Endothelial cell of umbilical vein (primary cell): Measurements from ENCODE around the gene MTHFR. TPM values are rescaled to one million over a fixed set of nuclear protein-coding genes. Genes with fewer than 3 reads are reported as not detected.

ENCODE experiments used
- BruUV-seq: library from RNA; stranded (reverse); fragments of 400-500 nt; replicated peaks from 2 replicates; lab custom pipeline; 2021; lab: Mats Ljungman, UMichigan
- CTCF ChIA-PET: fragments of 300-600, 350-600 bp; sonication (Branson Sonifier 250); formaldehyde crosslinking; loops from one replicate; lab custom pipeline; 2021; ENCODE audit warnings: antibody characterized with exemption, inconsistent platforms; lab: Charles Lee
- POLR2A ChIA-PET: fragments of 300-600, 350-600 bp; sonication (Branson Sonifier 250); formaldehyde crosslinking; loops from one replicate; lab custom pipeline; 2021; ENCODE audit warnings: antibody characterized with exemption, inconsistent platforms; lab: Charles Lee
- DNase-seq: peaks from one replicate; pipeline ENCODE4 v3.0.0-alpha.2; 2011; ENCODE audit warnings: low read depth, low spot score
- FAIRE-seq: peaks from 2 replicates; lab custom pipeline; 2011; peaks lifted over from hg19 to GRCh38; lab: Jason Lieb, UNC
- H2AFZ ChIP-seq: 2 replicates; pipeline ENCODE4 v1.6.0; 2012; ENCODE audit warnings: low read depth, low read length, control low read depth, inconsistent platforms
- H3K27ac ChIP-seq: 2 replicates; pipeline ENCODE4 v1.5.1; 2011; ENCODE audit warnings: low read depth, mild to moderate bottlenecking, control low read depth, low read length, moderate library complexity; ENCODE audit not compliant: insufficient read depth
- H3K27me3 ChIP-seq, 2 experiments: 2 replicates each; pipeline versions ENCODE4 v1.6.0 to v1.6.1; 2011; ENCODE audit warnings: low read length in 2 of 2, mixed read lengths in 1 of 2; ENCODE audit not compliant: control insufficient read depth in 2 of 2, insufficient read depth in 2 of 2
- H3K36me3 ChIP-seq, 2 experiments: 2 replicates in 1 of 2; 3 replicates in 1 of 2; pipeline ENCODE4 v1.5.1; 2011; ENCODE audit warnings: low read length in 2 of 2, mild to moderate bottlenecking in 1 of 2, moderate library complexity in 1 of 2; ENCODE audit not compliant: control insufficient read depth in 2 of 2, insufficient read depth in 2 of 2; ENCODE audit errors: extremely low read depth in 1 of 2
- H3K4me1 ChIP-seq: 3 replicates; pipeline ENCODE4 v1.5.1; 2011; ENCODE audit warnings: mild to moderate bottlenecking, low read length; ENCODE audit not compliant: control insufficient read depth, insufficient read depth; ENCODE audit errors: extremely low read depth
- H3K4me2 ChIP-seq: 2 replicates; pipeline ENCODE4 v1.6.1; 2011; ENCODE audit warnings: low read length, control low read depth, mixed read lengths; ENCODE audit not compliant: insufficient read depth
- H3K4me3 ChIP-seq, 3 experiments: fragments of 200-600 bp in 1 of 3; sonication (generic), shearing (Covaris generic) in 1 of 3; replicated peaks in 1 of 3; 2 replicates each; pipeline ENCODE4 v1.5.1; 2011 to 2016; ENCODE audit warnings: control low read depth in 3 of 3, low read length in 3 of 3, mild to moderate bottlenecking in 2 of 3, inconsistent platforms in 1 of 3, low read depth in 1 of 3, moderate library complexity in 1 of 3; ENCODE audit not compliant: insufficient read depth in 1 of 3
- H3K79me2 ChIP-seq: 2 replicates; pipeline ENCODE4 v1.6.0; 2012; ENCODE audit warnings: low read length, inconsistent platforms; ENCODE audit not compliant: control insufficient read depth, insufficient read depth
- H3K9ac ChIP-seq: replicated peaks from 2 replicates; pipeline ENCODE3; 2011; ENCODE audit warnings: low read length, control low read depth; ENCODE audit not compliant: insufficient read depth; ENCODE audit errors: extremely low read depth
- H3K9me1 ChIP-seq: replicated peaks from 3 replicates; pipeline ENCODE4 v1.6.0; 2011; ENCODE audit warnings: mild to moderate bottlenecking, low read length; ENCODE audit not compliant: control insufficient read depth, insufficient read depth; ENCODE audit errors: extremely low read depth
- H3K9me3 ChIP-seq: replicated peaks from 2 replicates; pipeline ENCODE4 v1.5.1; 2012; ENCODE audit warnings: low read length, inconsistent platforms; ENCODE audit not compliant: control insufficient read depth, insufficient read depth
- H4K20me1 ChIP-seq: replicated peaks from 2 replicates; pipeline ENCODE3; 2011; ENCODE audit warnings: mild to moderate bottlenecking, low read length; ENCODE audit not compliant: control insufficient read depth, insufficient read depth; ENCODE audit errors: extremely low read depth
- EZH2 ChIP-seq: IDR thresholded peaks from 2 replicates; pipeline ENCODE4 v1.6.1; 2012; ENCODE audit warnings: borderline replicate concordance, low read depth, mild to moderate bottlenecking, moderate library complexity, low read length, inconsistent platforms; ENCODE audit not compliant: severe bottlenecking
- FOS ChIP-seq: IDR thresholded peaks from 2 replicates; pipeline ENCODE4 v1.6.1; 2011; ENCODE audit warnings: mild to moderate bottlenecking, low read length, moderate library complexity, borderline replicate concordance; ENCODE audit not compliant: insufficient read depth
- GATA2 ChIP-seq: IDR thresholded peaks from 2 replicates; pipeline ENCODE4 v1.7.0; 2011; ENCODE audit warnings: low read depth, mild to moderate bottlenecking, moderate library complexity, mixed read lengths, low read length; ENCODE audit not compliant: insufficient read length, insufficient read depth
- JUN ChIP-seq: IDR thresholded peaks from 2 replicates; pipeline ENCODE4 v1.6.1; 2011; ENCODE audit warnings: borderline replicate concordance, low read depth; ENCODE audit not compliant: insufficient read length, insufficient read depth
- MYC ChIP-seq: IDR thresholded peaks from one replicate; pipeline ENCODE4 v1.6.1; 2011; ENCODE audit warnings: mild to moderate bottlenecking, low read depth, low read length
- POLR2A ChIP-seq: IDR thresholded peaks from 2 replicates; pipeline ENCODE4 v1.6.1; 2012; ENCODE audit warnings: low read depth, mild to moderate bottlenecking, control low read depth, low read length
- POLR2AphosphoS5 ChIP-seq: IDR thresholded peaks from 2 replicates; pipeline ENCODE4 v1.6.1; 2012; ENCODE audit warnings: low read depth, mild to moderate bottlenecking, control low read depth, low read length, moderate library complexity; ENCODE audit not compliant: insufficient read depth
- dilution Hi-C: fragments of 300-500 bp; cut with MboI; formaldehyde crosslinking; loops from one replicate; pipeline ENCODE4 v1.15.0; 2019; ENCODE audit warnings: low sequenced_read_pairs; ENCODE audit not compliant: extremely low pct_ligation_motif_present
- intact Hi-C: fragments of 100-400 bp; cut with micrococcal nuclease; formaldehyde crosslinking; loops from one replicate; pipeline ENCODE4 v1.10.0; 2022
- polyA plus RNA-seq, 4 experiments: library from polyadenylated mRNA; depleted of rRNA in 3 of 4; stranded (reverse) in 3 of 4; unstranded in 1 of 4; fragments of >200 nt; gene quantifications; 2 replicates each; pipeline versions ENCODE4 v1.2.1 to v1.2.3, GENCODE V29; 2011 to 2012; ENCODE audit warnings: missing spikeins in 1 of 4
- total RNA-seq: library from RNA; stranded (reverse); gene quantifications from 2 replicates; pipeline ENCODE4 v1.2.3, GENCODE V29; 2021
- TF ChIP-seq, protein P1 (sequence below): IDR thresholded peaks from 2 replicates; pipeline ENCODE4 v1.6.1; 2011; ENCODE audit not compliant: insufficient read depth, insufficient read length
- TF ChIP-seq, protein P2 (sequence below), 2 donors: IDR thresholded peaks; 1 replicate in 1 of 2; 2 replicates in 1 of 2; pipeline ENCODE4 v1.5.1; 2011; ENCODE audit warnings: low read length in 2 of 2, mild to moderate bottlenecking in 2 of 2, moderate library complexity in 2 of 2, control low read depth in 1 of 2, inconsistent platforms in 1 of 2, low read depth in 1 of 2; ENCODE audit not compliant: insufficient read depth in 1 of 2; ENCODE audit errors: extremely low read depth in 1 of 2

Gene MTHFR
- total and polyA plus RNA-seq, 2 donors (not counting 3 experiments of a cell fraction or from before 2014, with no cell fraction given) = 13.8 to 25.3 TPM

DNA sequence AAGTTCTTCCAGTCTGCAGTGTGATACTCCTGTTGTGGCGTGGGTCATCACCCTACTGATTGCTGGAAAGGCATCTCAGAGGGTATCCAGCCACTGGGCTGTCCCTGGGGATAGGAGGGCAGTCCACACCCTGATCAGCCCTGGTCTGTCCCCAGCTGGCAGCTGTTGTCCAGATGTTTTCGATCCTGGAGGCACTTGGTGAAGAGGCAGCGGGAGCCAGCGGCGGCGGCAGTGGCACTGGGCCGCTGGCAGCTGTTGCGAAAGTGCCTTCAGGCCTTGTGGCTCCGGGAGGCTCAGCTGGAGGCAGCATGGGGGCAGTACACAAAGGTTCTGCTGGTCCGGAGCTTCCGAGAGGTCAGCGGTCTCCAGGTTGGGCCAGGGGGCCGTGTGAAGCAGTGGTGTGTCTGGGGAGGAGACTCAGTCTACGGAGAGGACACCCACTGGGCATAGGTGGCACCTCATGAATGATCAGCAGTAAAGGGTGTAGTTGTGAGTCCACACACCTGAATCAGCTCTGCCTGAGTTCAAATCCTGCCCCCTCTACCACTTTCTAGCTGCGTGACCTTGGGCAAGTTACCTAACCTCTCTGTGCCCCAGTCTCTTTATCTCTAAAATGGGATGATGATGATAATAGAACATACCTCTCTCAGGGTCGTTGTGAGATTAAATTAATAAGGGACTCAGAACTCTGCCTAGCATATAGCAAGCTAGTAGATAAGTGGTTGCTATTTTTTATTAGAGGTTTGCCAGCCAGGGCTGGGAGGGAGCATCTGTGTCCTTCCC is 37.7 kb downstream of the MTHFR start:
- TF ChIP-seq, protein P1, sequence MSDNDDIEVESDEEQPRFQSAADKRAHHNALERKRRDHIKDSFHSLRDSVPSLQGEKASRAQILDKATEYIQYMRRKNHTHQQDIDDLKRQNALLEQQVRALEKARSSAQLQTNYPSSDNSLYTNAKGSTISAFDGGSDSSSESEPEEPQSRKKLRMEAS = no peak
- TF ChIP-seq POLR2A = no peak
- TF ChIP-seq, protein P2, sequence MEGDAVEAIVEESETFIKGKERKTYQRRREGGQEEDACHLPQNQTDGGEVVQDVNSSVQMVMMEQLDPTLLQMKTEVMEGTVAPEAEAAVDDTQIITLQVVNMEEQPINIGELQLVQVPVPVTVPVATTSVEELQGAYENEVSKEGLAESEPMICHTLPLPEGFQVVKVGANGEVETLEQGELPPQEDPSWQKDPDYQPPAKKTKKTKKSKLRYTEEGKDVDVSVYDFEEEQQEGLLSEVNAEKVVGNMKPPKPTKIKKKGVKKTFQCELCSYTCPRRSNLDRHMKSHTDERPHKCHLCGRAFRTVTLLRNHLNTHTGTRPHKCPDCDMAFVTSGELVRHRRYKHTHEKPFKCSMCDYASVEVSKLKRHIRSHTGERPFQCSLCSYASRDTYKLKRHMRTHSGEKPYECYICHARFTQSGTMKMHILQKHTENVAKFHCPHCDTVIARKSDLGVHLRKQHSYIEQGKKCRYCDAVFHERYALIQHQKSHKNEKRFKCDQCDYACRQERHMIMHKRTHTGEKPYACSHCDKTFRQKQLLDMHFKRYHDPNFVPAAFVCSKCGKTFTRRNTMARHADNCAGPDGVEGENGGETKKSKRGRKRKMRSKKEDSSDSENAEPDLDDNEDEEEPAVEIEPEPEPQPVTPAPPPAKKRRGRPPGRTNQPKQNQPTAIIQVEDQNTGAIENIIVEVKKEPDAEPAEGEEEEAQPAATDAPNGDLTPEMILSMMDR (IDR thresholded peaks at IDR 0.05; ENCODE audit: extremely low read depth in 1 of 2, insufficient read depth in 1 of 2, low read depth in 1 of 2, low read length in 2 of 2) = no peak
- no peak for TF ChIP-seq MYC
- TF ChIP-seq JUN = no peak
- no peak for TF ChIP-seq EZH2
- no peak for TF ChIP-seq POLR2AphosphoS5
- no peak for TF ChIP-seq FOS
- no peak for TF ChIP-seq GATA2
- FAIRE-seq (no peak), DNase-seq (no peak)
- Histone ChIP-seq H3K9me1 (no peaks in the 10 kb centered on the region), H3K4me1 (peaks cover 4% of the 10 kb centered on the region), H3K4me2 (no peak overlapping the region), H3K9me3 (no peaks in the 10 kb centered on the region), H3K27me3 (no peaks in the 10 kb centered on the region), H3K4me3 (no peak overlapping the region), H3K79me2 (no peaks in the 10 kb centered on the region), H4K20me1 (no peaks in the 10 kb centered on the region), H2AFZ (no peak overlapping the region), H3K9ac (no peak overlapping the region), H3K27ac (no peak overlapping the region), H3K36me3 (no peaks in the 10 kb centered on the region)
- dilution Hi-C loops (no loop called here), intact Hi-C loops (no loop called here)
- CTCF ChIA-PET = no interaction called here
- POLR2A ChIA-PET = no interaction called here
- no TSS peak for BruUV-seq
